Epithelial cell of proximal tubule (primary cell): ENCODE data around the gene MTFR2. TPM values are rescaled to one million over a fixed set of nuclear protein-coding genes. Genes with fewer than 3 reads are reported as not detected.

ENCODE experiments used
- DNase-seq: peaks from one replicate; pipeline ENCODE4 v3.0.0-alpha.2; 2011; ENCODE audit warnings: low read depth
- H3K4me3 ChIP-seq: 2 replicates; pipeline ENCODE4 v1.5.1; 2011; ENCODE audit warnings: low read depth, mild to moderate bottlenecking, low read length
- total RNA-seq: library from RNA; depleted of rRNA; stranded (reverse); fragments of >200 nt; gene quantifications from 2 replicates; pipeline ENCODE4 v1.2.3, GENCODE V29; 2015
- TF ChIP-seq, protein P1 (sequence below): conservative IDR thresholded peaks from 2 replicates; pipeline ENCODE4 v1.5.1; 2012; ENCODE audit warnings: low read depth, mild to moderate bottlenecking, low read length

MTFR2 gene
- total RNA-seq: 11.8 and 18.6 TPM in 2 replicates

DNA sequence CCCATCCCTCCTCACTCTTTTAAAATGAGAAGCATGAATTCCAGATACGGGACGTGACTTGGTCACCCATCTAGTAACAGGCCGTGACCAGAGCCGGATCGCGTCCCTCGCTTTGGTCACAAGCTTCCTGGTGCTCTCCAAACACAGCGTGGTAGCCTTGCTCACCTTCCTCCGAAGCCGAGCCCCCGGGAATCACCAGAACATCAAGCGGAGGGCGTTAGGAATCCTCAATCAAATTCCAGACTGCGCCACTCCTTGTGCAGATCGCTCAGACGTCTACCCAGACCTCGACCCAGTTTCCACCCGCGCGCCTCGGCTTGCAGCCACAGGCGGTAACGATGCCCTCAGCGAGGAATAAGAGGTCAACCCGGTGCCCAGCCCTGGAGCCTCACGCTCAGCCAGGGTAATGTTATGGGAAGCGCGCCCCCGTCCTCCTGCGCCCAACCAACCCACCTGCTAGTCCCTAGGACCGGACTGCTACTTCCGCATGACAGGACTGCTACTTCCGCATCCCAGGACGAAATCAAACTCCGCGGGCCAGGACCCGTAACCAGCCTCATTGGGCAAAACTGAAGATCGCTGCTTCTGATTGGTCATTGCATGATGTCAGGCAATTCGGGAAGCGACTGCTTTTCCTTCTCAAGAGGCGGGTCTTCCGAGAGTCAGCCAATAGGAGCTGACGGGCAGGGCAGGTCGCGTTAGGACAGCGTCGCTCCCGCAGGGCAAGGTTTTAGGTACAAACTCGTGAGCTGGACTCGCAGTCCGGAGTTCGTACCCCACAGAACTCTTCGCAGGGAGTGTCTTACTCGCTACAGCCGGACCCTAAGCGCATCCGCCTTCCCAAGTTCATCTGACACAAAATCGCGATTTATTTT lies at the start of gene MTFR2:
TSS of gene MTFR2 (minus strand) at position 501 of the 875 bp plus-strand sequence. CDS start 1,212 bp downstream, outside the sequence.
- peak within 1 kb of the TSS; percentile 86 for H3K4me3 ChIP-seq
- DNase-seq: peak; percentile 95
- TF ChIP-seq, protein P1, sequence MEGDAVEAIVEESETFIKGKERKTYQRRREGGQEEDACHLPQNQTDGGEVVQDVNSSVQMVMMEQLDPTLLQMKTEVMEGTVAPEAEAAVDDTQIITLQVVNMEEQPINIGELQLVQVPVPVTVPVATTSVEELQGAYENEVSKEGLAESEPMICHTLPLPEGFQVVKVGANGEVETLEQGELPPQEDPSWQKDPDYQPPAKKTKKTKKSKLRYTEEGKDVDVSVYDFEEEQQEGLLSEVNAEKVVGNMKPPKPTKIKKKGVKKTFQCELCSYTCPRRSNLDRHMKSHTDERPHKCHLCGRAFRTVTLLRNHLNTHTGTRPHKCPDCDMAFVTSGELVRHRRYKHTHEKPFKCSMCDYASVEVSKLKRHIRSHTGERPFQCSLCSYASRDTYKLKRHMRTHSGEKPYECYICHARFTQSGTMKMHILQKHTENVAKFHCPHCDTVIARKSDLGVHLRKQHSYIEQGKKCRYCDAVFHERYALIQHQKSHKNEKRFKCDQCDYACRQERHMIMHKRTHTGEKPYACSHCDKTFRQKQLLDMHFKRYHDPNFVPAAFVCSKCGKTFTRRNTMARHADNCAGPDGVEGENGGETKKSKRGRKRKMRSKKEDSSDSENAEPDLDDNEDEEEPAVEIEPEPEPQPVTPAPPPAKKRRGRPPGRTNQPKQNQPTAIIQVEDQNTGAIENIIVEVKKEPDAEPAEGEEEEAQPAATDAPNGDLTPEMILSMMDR: no peak

- no peak for DNase-seq
- TF ChIP-seq, protein P1: no peak
- no peak overlapping the region for H3K4me3 ChIP-seq
These were observed 44.5 kb upstream of the MTFR2 start for GRCh38 chr6:136294621-136295020.

DNA sequence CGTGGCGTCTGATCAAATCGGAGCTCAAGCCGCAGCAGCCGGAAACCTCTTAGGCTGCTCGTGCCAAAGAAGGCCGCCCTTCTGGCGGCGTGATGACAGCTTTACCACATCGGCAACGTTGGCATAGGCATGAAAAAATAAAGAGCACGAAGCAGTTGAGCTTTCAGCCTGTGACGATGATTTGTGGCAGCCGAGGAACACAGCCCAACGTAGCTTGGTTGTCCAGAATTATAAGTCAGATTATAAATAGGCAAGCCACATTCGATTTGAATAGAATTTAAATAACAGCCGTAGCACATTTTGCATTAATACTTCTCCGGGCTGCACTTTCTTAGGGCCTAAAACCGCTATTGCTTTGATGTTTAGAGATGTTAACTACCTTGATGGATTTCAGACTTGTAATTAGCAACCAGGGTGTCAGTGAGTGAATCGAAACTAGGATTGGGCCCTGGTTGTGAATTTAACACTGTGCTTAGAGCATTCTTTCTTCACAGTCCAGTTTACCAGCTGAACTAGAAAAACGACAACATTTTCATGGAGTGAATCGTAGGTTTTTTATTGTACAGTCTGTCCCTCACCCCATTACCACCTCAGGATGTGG lies 40.4 kb upstream of the MTFR2 start:
- peak; percentile 19 for DNase-seq
- peak overlapping the region; percentile 99 for H3K4me3 ChIP-seq

GRCh38 chr6:136289579-136290409 lies 39.7 kb upstream of the MTFR2 start, which contains the start of gene BCLAF1:
Gene BCLAF1 (minus strand): TSS chr6:136289846. CDS start chr6:136279866, 9,980 bp downstream.
- peak within 1 kb of the TSS; percentile 99 for H3K4me3 ChIP-seq
- DNase-seq: peak; percentile 86
- TF ChIP-seq, protein P1: no peak

More for the DNA sequence above, 40.4 kb upstream of the MTFR2 start:
- TF ChIP-seq, protein P1: no peak

DNA sequence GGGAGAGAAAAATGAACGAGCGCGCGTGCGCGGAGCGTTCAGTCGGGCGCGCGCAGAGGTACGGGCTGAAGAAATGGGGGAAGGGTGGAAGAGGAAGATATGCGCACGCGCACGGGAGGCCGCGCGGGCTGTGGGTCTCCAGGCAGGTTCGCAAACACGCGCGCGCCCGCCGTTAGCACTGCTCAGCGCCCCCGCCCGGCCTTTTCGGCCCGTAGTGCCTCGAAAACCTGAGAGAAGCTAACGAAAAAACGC lies 39.1 kb upstream of the MTFR2 start:
- TF ChIP-seq, protein P1: no peak
- DNase-seq: no peak
- H3K4me3 ChIP-seq: peak overlapping the region; percentile 99

- H3K4me3 ChIP-seq: peak overlapping the region; percentile 99
- DNase-seq: peak; percentile 93
- TF ChIP-seq, protein P1: peak; percentile 9
These were observed 38.6 kb upstream of the MTFR2 start for GRCh38 chr6:136288566-136289326.
